K562 (cell line): ENCODE measurements around the gene RASIP1. TPM values are rescaled to one million over a fixed set of nuclear protein-coding genes. Genes with fewer than 3 reads are reported as not detected.

ENCODE experiments used
- DACH1 ChIP-seq: fragments of 450-650 bp; IDR thresholded peaks from 2 replicates; pipeline ENCODE4 v1.6.1; 2018; ENCODE audit not compliant: partially characterized antibody
- E2F6 ChIP-seq, 2 experiments: IDR thresholded peaks; 2 replicates each; pipeline ENCODE4 v1.6.1; 2011; ENCODE audit warnings: borderline replicate concordance in 1 of 2, control low read depth in 1 of 2, low read depth in 1 of 2, low read length in 1 of 2, mild to moderate bottlenecking in 1 of 2, mixed read lengths in 1 of 2, moderate library complexity in 1 of 2; ENCODE audit not compliant: insufficient read depth in 1 of 2, insufficient read length in 1 of 2, poor library complexity in 1 of 2, severe bottlenecking in 1 of 2; ENCODE audit errors: extremely low read depth in 1 of 2
- EP400 ChIP-seq: fragments of 450-650 bp; IDR thresholded peaks from 2 replicates; pipeline ENCODE4 v1.6.1; 2017; ENCODE audit warnings: antibody characterized with exemption, mild to moderate bottlenecking, moderate library complexity
- ETS2 ChIP-seq: IDR thresholded peaks from 2 replicates; pipeline ENCODE4 v1.6.1; 2016; ENCODE audit warnings: borderline replicate concordance, missing genetic modification characterization, mild to moderate bottlenecking, moderate library complexity, missing compliant biosample characterization; ENCODE audit not compliant: poor library complexity, severe bottlenecking
- HEY1 ChIP-seq: fragments of 250-450 bp; sonication (Bioruptor Pico); IDR thresholded peaks from 2 replicates; pipeline ENCODE4 v1.5.0; 2020; ENCODE audit warnings: mild to moderate bottlenecking, moderate library complexity, borderline replicate concordance
- IFI16 ChIP-seq: fragments of 250-450 bp; sonication (Bioruptor Pico); IDR thresholded peaks from 2 replicates; pipeline ENCODE4 v2.1.2; 2022; ENCODE audit warnings: mild to moderate bottlenecking, inconsistent platforms
- MEF2D ChIP-seq: conservative IDR thresholded peaks from 2 replicates; pipeline ENCODE4 v1.6.1; 2016; ENCODE audit warnings: low read depth, missing genetic modification characterization, missing compliant biosample characterization
- MIER1 ChIP-seq: fragments of 450-650 bp; IDR thresholded peaks from 2 replicates; pipeline ENCODE4 v1.6.1; 2016; ENCODE audit warnings: antibody characterized with exemption, mild to moderate bottlenecking, low read depth
- MTA2 ChIP-seq: fragments of 450-650 bp; IDR thresholded peaks from 2 replicates; pipeline ENCODE4 v1.6.1; 2016; ENCODE audit warnings: low read depth
- PHB2 ChIP-seq: fragments of 450-650 bp; IDR thresholded peaks from 2 replicates; pipeline ENCODE4 v1.6.1; 2017; ENCODE audit warnings: low read depth
- PHF8 ChIP-seq: fragments of 200-600 bp; sonication (generic); IDR thresholded peaks from 2 replicates; pipeline ENCODE4 v1.6.1; 2012; ENCODE audit warnings: mixed run types, mild to moderate bottlenecking, inconsistent platforms, low read length, moderate library complexity, borderline replicate concordance
- POLR2G ChIP-seq: fragments of 200-400 bp; formaldehyde crosslinking; IDR thresholded peaks from 2 replicates; pipeline ENCODE4 v1.6.1; 2017; ENCODE audit warnings: low read depth, mild to moderate bottlenecking, antibody characterized with exemption, low read length, moderate library complexity
- SP2 ChIP-seq: IDR thresholded peaks from 2 replicates; pipeline ENCODE4 v1.6.1; 2011; ENCODE audit warnings: mild to moderate bottlenecking, low read depth, low read length, moderate library complexity; ENCODE audit not compliant: poor library complexity, severe bottlenecking; ENCODE audit errors: extremely low read depth
- TARDBP ChIP-seq: fragments of 450-650 bp; IDR thresholded peaks from 2 replicates; pipeline ENCODE4 v1.6.1; 2016
- THAP12 ChIP-seq: fragments of 250-450 bp; sonication (Bioruptor Pico); IDR thresholded peaks from 2 replicates; pipeline ENCODE4 v1.9.0; 2021; ENCODE audit warnings: mild to moderate bottlenecking, inconsistent platforms
- THRA ChIP-seq: fragments of 450-650 bp; IDR thresholded peaks from 2 replicates; pipeline ENCODE4 v1.6.1; 2017; ENCODE audit warnings: mild to moderate bottlenecking, moderate library complexity
- ZFX ChIP-seq: sonication (generic); formaldehyde crosslinking; IDR thresholded peaks from 2 replicates; pipeline ENCODE4 v1.8.0; 2022; ENCODE audit warnings: mild to moderate bottlenecking, missing genetic modification reagents, moderate library complexity
- ZNF583 ChIP-seq: fragments of 250-450 bp; sonication (Bioruptor Pico); IDR thresholded peaks from 2 replicates; pipeline ENCODE4 v1.4.0; 2020
- polyA plus RNA-seq, 8 experiments: library from polyadenylated mRNA; depleted of rRNA in 4 of 8; stranded (reverse) in 5 of 8; unstranded in 3 of 8; fragments of >200 nt; fragmentation: Nextera tagmentation in 2 of 8; fragmentation: Illumina TruSeq in 1 of 8; extraction: Ambion mirVana in 2 of 8; extraction: Trizol in 1 of 8; gene quantifications; 2 replicates each; pipeline versions ENCODE4 v1.2.1 to v1.2.3, GENCODE V29; 2011 to 2014; ENCODE audit warnings: inconsistent platforms in 1 of 8, missing spikeins in 1 of 8
- total RNA-seq, 7 experiments: library from RNA; depleted of rRNA in 6 of 7; stranded (reverse); fragments of >200 nt in 6 of 7; fragmentation: Illumina TruSeq in 2 of 7; extraction: Trizol in 2 of 7; gene quantifications; 2 replicates each; pipeline versions ENCODE4 v1.2.1 to v1.2.3, GENCODE V29; 2011 to 2021; ENCODE audit warnings: low replicate concordance in 1 of 7
- TF ChIP-seq, protein P1 (sequence below): IDR thresholded peaks from 3 replicates; pipeline ENCODE4 v1.6.1; 2011; ENCODE audit warnings: borderline replicate concordance, mild to moderate bottlenecking; ENCODE audit not compliant: insufficient read length, insufficient read depth
- TF ChIP-seq, protein P2 (sequence below): sonication (generic); formaldehyde crosslinking; IDR thresholded peaks from 2 replicates; pipeline ENCODE4 v1.9.0; 2022; ENCODE audit warnings: mild to moderate bottlenecking, missing genetic modification reagents

RASIP1 gene
- total and polyA plus RNA-seq, 9 of the 15 experiments (the other 6 are each of a cell fraction or from before 2014, with no cell fraction given): 0.20 to 4.7 (median 1.5) TPM

DNA sequence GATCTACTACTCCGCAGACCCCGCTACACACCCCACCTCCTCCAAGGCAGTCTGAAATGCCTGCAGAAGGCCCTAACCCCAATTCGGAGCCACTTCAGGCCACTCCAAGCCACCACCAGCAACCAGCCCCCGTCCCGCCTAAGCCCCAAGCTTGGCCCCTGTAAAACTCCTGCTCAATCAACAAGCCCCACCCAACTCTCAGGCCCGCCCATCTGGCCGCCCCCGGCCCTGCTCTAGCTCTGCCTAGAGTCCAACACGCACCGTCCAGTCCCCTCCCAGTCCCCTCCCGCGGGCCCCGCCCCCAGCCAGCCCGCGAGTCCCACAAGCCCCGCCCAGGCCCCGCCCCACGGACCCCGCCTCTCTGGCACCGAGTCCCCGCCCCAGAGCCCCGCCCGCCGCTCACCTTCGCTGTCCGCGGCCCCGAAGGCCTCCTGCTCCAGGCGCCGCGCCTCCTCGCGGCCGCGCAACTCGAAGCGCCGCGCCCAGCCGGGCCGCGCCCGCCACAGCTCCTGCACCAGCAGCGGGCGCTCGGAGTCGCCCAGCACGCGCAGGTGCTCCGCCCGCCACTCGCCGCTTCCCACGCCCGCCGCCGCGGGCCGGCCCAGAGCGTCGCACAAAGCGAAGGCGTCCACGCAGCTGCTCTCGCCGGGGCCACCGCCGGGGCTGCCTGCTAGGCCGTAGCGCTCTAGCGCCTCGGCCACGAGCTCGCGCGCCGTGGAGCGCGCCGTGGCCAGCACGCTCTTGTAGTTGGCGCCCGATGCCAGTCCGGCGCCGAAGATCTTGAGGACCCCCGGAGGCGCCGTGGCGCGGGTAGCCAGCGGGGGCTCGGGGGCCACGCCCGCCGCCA lies 1.6 kb downstream of the RASIP1 start (continued):
- no peak; the same call in 1 of the 2 replicates for TF ChIP-seq EP400
- TF ChIP-seq, protein P1, sequence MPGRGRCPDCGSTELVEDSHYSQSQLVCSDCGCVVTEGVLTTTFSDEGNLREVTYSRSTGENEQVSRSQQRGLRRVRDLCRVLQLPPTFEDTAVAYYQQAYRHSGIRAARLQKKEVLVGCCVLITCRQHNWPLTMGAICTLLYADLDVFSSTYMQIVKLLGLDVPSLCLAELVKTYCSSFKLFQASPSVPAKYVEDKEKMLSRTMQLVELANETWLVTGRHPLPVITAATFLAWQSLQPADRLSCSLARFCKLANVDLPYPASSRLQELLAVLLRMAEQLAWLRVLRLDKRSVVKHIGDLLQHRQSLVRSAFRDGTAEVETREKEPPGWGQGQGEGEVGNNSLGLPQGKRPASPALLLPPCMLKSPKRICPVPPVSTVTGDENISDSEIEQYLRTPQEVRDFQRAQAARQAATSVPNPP: no peak
- peak; percentile 63 for TF ChIP-seq ZFX (CRISPR knock-in tag)
- TF ChIP-seq THRA: no peak
- peak; percentile 93 for TF ChIP-seq THAP12 (CRISPR knock-in tag)
- TF ChIP-seq, protein P2, sequence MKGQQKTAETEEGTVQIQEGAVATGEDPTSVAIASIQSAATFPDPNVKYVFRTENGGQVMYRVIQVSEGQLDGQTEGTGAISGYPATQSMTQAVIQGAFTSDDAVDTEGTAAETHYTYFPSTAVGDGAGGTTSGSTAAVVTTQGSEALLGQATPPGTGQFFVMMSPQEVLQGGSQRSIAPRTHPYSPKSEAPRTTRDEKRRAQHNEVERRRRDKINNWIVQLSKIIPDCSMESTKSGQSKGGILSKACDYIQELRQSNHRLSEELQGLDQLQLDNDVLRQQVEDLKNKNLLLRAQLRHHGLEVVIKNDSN (CRISPR knock-in tag): 0 out of 2 replicates have a peak, but pooled peaks have one; percentile 11
- TF ChIP-seq IFI16 (CRISPR knock-in tag): no peak
- TF ChIP-seq ETS2: no peak
- TF ChIP-seq PHB2: peak; percentile 9; the same call in 1 of the 2 replicates
- TF ChIP-seq SP2: no peak
- TF ChIP-seq MTA2: no peak
- TF ChIP-seq DACH1: no peak
- peak; percentile 84; the same call in 1 of the 2 replicates for TF ChIP-seq TARDBP
- peak; percentile 89 for TF ChIP-seq POLR2G
- TF ChIP-seq HEY1: no peak
- peak; percentile 61; the same call in 1 of the 2 replicates for TF ChIP-seq PHF8
- no peak for TF ChIP-seq MEF2D (tag)
- TF ChIP-seq ZNF583 (CRISPR knock-in tag): no peak
- no peak for TF ChIP-seq MIER1
- peak; percentile 97 to 99 for TF ChIP-seq E2F6 (IDR thresholded peaks at IDR 0.05; ENCODE audit: borderline replicate concordance in 1 of 2, extremely low read depth in 1 of 2, insufficient read depth in 1 of 2, insufficient read length in 1 of 2, low read depth in 1 of 2, low read length in 1 of 2, poor library complexity in 1 of 2, severe bottlenecking in 1 of 2)
